Measurements from ENCODE around the gene FOSL1.
"Not testable (repeated sequence)": the region's sequence is repeated elsewhere in the genome, so short reads cannot be mapped to it uniquely, and the experiment has no call there.

- peak; percentile 7 for TF ChIP-seq CTCF (IDR thresholded peaks at IDR 0.05; ENCODE audit: insufficient read depth, low read length, poor library complexity, severe bottlenecking)
- not testable (repeated sequence) for TF ChIP-seq EZH2phosphoT487 (conservative IDR thresholded peaks at IDR 0.05; ENCODE audit: low read length)
Measured at GRCh38 chr11:65892137-65892540, 8.0 kb downstream of the FOSL1 start.
